Measurements from ENCODE around the gene PCGF3.
"Not testable (repeated sequence)": the region's sequence is repeated elsewhere in the genome, so short reads cannot be mapped to it uniquely, and the experiment has no call there.

PCGF3 gene

GRCh38 chr4:743463-744211 is 38.0 kb downstream of the PCGF3 start:
- DNase-seq = no peak

- no peak for DNase-seq
Measured at GRCh38 chr4:744212-744841, 38.7 kb downstream of the PCGF3 start.

- no peak for DNase-seq
Measured at GRCh38 chr4:747546-748170, 42.0 kb downstream of the PCGF3 start.

- DNase-seq = no peak
Measured at GRCh38 chr4:748461-748860, 42.8 kb downstream of the PCGF3 start.

DNA sequence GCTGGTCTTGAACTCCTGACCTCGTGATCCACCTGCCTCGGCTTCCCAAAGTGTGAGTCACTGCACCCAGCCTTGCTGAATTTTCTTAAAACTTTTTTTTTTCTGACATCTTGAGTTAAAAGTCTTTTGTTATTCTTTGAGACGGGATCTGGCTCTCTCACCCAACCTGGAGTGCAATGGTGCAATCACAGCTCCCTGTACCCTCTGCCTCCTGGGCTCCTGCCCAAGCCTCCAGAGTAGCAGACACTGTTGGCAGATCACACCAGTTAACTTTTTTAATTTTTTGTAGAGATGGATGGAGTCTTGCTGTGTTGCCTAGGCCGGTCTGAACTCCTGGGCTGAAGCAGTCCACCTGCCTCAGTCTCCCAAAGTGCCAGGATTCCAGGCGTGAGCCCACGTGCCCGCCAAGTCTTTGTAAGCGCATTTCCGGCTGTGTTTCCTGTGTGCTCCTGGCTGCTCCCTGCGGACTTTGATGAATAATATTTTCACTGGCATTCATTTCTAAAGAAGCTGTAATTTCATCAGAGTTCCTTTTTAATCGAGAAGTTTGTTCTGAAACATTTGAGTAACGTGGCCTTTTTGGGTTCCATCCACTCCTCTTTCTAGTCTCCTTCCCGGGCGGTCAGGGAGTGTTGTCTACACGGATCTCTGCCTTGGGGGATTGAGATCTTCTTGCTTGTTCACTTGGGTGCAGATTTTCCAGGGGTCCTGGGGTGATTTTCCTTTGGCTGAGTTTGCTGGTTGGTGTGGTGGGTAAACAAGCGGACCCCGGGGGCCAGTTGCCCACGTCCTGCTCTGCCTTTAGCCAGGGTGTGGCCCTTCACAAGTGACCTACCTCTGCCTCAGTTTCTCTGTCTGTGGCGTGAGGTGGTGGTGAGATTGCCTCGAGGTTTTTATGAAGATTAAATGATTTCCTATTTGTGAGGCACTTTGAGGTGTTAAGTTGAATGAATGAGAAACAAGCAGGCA is 44.4 kb downstream of the PCGF3 start:
- DNase-seq = peak; percentile 41

GRCh38 chr4:751676-752075 is 46.0 kb downstream of the PCGF3 start:
- DNase-seq = no peak

- no peak for DNase-seq
Measured at GRCh38 chr4:752196-752861, 46.7 kb downstream of the PCGF3 start.

GRCh38 chr4:753186-753585 is 47.6 kb downstream of the PCGF3 start:
- not testable (repeated sequence) for DNase-seq

DNA sequence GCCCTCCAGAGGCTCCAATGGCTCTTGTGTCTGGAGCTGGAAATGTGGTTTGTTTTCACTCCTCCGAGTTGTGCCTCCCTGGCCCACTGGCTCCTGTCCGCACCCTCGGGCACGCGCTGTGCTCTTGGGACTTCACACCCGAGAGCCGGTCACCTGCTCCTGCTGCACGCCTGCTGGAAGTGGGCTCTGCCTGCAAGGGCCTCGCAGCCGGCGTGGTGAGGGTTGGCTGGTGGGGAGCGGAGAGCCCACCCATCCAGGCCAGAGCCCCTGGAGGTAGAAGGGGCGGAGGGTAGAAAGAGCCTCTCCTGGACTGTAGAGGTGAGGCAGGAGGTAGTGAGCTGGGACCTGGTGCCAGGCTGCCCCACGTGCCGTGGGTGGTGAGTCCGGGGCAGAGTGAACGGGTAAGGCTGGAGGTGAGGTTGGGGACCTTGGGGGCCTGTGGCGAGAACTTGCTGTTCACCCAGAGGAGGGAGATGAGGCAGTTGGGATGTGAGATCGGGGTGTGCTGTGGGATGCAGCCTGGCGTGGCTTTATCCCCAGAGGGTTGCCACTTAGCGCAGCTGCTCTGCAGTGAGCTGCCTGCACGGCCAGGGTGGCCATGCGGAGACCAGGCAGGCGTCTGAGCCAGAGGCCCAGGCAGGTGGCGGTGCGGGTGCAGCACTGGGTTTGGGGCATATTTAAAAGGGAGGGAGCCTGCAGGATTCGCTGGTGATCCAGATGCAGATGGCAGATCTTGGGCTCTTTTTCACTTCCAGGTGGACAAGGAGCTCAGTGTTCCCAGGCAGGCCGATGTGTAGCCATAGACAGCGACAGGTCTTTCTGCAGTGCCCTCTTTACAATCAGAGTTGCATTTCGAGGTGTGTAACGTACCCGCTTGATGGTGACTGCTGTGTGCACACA is 48.8 kb downstream of the PCGF3 start:
- no peak for DNase-seq

DNA sequence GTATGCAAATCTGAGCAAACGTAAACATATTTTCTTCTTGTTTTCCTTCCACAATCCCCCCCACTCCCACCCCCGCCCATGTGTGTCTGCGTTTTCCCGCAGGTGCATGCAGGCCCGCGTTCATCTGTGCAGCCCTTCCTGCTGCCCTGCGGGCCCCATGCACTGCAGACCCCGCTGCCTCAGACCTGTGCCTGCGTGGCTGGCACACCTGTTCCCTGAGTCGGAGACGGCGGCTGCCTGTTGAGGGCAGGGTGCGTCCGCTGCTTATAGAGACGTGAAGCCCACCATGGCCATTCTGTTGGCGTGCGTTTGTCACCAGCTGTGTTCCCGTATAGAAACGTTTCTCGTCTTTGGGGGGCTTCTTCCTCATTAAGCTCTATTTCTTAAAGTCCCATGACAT is 51.5 kb downstream of the PCGF3 start:
- DNase-seq = no peak

- not testable (repeated sequence) for DNase-seq
Measured at GRCh38 chr4:759810-760209, 54.2 kb downstream of the PCGF3 start.

DNA sequence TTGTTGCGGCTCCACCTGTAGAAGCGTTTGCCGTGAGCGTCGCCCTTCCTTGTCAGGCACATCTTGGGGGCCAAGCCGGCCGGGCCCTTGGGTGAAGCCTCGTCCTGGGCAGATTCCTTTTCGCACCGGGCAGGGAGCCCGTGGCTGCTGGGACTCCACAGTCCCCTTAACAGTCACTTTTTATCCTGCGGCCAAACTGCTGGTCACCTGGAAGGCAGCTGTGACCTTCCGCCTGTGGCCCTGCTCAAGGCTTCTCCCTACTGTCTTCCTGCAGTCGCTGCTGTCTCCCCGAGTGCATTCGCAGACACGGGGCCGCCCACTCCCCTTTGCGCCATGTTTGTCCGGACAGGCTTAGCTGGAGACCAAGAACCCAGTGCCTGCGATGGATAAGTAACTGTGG is 55.0 kb downstream of the PCGF3 start:
- DNase-seq = no peak

- DNase-seq = no peak
Measured at GRCh38 chr4:761086-761485, 55.5 kb downstream of the PCGF3 start.

DNA sequence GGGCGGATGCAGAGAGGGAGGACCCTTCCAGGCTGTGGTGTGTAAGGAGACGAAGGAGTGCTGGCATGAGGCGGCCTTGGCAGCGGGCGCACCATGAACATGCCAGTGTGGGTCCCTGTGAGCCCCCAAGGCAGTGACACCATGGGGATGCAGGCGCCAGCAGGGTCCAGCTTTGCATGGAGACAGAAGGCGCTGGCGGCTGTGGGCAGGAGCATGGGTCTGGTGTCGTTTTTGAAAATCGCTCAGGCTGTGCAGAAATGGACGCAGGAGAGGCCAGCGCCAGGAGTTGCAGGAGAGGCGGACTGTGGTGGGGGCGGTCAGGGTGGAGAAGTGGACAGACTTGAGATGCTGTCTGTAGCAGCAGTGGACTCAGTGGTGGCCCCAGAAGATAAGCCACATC is 56.1 kb downstream of the PCGF3 start:
- DNase-seq = no peak

GRCh38 chr4:762211-763190 is 56.9 kb downstream of the PCGF3 start:
- peak; percentile 23 for DNase-seq

DNA sequence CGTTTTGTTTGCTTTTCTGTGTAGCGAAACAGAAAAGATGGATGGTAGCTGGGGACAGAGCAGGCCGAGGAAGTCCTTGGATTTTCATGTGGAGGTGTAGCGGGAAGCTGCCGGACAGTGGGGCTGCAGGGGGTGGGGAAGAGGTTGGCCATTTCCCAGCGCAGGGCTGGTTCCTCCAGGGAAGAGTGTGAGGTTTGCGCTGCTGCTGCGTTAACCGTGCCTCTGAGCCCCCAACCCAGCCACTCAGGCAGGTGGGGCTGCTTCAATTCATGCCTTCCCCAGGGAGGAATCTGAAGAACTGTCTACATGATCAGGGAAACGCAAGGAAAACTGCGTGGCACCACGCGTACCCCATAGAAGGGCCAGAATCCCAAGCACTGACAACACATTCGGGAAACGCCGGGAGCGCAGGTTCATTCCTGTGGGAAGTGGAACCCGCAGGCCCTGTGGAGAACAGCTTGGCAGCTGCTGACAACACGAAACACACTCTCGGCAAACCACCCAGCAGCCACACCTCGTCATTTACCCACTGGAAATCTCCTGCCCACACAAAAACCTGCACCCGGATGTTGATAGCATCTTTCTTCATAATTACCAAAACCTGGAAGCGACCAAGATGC is 57.7 kb downstream of the PCGF3 start:
- DNase-seq = no peak

DNA sequence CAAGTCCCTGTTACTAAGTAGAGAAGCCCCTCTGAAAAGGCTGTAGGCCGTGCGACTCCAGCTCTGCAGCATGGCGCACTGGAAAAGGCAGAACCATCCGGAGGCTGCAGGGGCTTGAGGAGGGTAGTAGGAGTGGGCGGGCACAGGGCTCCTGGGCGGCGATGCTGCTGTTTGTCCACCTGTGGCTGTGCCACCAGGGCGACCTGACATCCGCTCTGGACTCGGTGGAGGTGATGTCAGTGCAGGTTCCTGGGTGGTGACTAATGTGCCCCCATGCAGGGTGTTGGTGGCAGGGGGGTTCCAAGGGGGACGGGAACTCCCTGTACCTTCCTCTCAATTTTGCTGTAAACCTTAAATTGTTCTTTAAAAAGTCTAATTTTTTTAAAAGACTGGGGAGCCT is 58.3 kb downstream of the PCGF3 start:
- no peak for DNase-seq

DNA sequence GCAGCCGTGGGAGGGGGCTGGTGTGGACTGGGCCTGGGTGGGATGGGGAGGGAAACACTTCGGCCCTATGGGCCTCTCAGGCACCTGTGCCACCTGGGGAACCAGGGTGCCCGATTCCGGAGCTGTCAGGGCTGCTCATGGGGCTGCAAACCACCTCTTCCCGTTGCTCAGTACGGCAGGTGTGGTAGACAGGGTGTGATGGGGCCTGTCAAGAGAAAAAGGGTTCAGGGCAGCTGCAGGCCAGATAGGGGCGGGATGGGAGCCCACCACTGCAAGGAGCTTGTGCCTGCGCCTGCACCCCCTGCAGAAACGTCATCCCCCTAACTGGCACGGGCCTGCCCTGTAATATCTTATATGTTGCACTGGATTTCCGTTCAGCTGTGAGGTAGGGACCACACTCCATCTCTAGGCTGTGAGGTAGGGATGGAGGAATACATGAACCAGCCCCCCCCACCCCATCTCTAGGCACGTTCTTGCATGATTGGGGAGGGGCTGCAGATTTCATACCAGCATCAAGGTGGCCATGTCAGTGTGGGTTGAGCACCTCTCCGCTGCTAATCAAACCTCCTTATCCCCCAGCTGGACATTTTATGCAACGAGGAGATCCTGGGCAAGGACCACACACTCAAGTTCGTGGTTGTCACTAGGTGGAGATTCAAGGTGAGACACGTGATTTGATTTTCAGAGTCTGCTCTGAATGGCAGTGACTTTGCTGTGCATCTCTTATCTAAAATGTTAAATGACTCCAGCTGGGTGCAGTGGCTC is 59.0 kb downstream of the PCGF3 start:
- no peak for DNase-seq

DNA sequence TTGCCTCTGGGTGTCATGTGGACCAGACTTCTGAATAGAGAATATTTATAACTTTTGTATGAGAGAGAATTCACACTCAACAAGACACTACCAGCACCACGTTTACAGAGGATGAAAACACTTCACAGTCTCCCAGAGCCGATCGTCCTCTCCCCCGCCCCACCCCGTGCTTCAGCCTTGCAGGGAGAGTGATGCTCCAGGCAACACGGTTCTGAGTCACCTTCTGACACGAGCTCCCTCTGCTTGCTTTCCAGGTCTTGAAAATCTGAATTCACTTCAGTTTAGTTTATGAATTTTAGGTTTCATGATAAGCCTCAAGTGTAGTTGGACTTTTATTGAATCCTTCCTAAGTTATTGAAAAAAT is 60.5 kb downstream of the PCGF3 start:
- DNase-seq = peak; percentile 28
